ENCODE data around the gene LRRC63.

The LRRC63 gene

GRCh38 chr13:46289260-46289955 lies 77.7 kb downstream of the LRRC63 start:
- TF ChIP-seq CTCF (IDR thresholded peaks at IDR 0.05; ENCODE audit: low read depth, low read length, missing control alignments) = no peak
- H3K4me3 ChIP-seq (ENCODE audit: low read depth, low read length) = no peak overlapping the region
- in situ Hi-C loops (cut with HindIII; ENCODE audit: low sequenced_read_pairs) = no loop called here

GRCh38 chr13:46290434-46290833 lies 78.7 kb downstream of the LRRC63 start:
- TF ChIP-seq CTCF (IDR thresholded peaks at IDR 0.05; ENCODE audit: low read depth, low read length, missing control alignments) = no peak
- no peak overlapping the region for H3K4me3 ChIP-seq (ENCODE audit: low read depth, low read length)
- DNase-seq (ENCODE audit: low read depth) = no peak
- in situ Hi-C loops (cut with HindIII; ENCODE audit: low sequenced_read_pairs) = no loop called here

More at GRCh38 chr13:46289260-46289955, 77.7 kb downstream of the LRRC63 start:
- DNase-seq (ENCODE audit: low read depth) = no peak

GRCh38 chr13:46293436-46293835 lies 81.7 kb downstream of the LRRC63 start:
- TF ChIP-seq CTCF (IDR thresholded peaks at IDR 0.05; ENCODE audit: low read depth, low read length, missing control alignments) = no peak
- no peak overlapping the region for H3K4me3 ChIP-seq (ENCODE audit: low read depth, low read length)
- no peak for DNase-seq (ENCODE audit: low read depth)
- in situ Hi-C loops (cut with HindIII; ENCODE audit: low sequenced_read_pairs) = no loop called here

GRCh38 chr13:46295491-46296114 lies 83.9 kb downstream of the LRRC63 start:
- no peak for DNase-seq (ENCODE audit: low read depth)
- no peak for TF ChIP-seq CTCF (IDR thresholded peaks at IDR 0.05; ENCODE audit: low read depth, low read length, missing control alignments)
- no peak overlapping the region for H3K4me3 ChIP-seq (ENCODE audit: low read depth, low read length)
- in situ Hi-C loops (cut with HindIII; ENCODE audit: low sequenced_read_pairs) = no loop called here

- no peak for TF ChIP-seq CTCF (IDR thresholded peaks at IDR 0.05; ENCODE audit: low read depth, low read length, missing control alignments)
- in situ Hi-C loops (cut with HindIII; ENCODE audit: low sequenced_read_pairs) = no loop called here
- peak; percentile 92 for DNase-seq (ENCODE audit: low read depth)
- no peak overlapping the region for H3K4me3 ChIP-seq (ENCODE audit: low read depth, low read length)
Observed at GRCh38 chr13:46296115-46296822, 84.5 kb downstream of the LRRC63 start.

GRCh38 chr13:46296921-46297320 lies 85.2 kb downstream of the LRRC63 start:
- DNase-seq (ENCODE audit: low read depth) = peak; percentile 73
- in situ Hi-C loops (cut with HindIII; ENCODE audit: low sequenced_read_pairs) = no loop called here
- H3K4me3 ChIP-seq (ENCODE audit: low read depth, low read length) = no peak overlapping the region
- no peak for TF ChIP-seq CTCF (IDR thresholded peaks at IDR 0.05; ENCODE audit: low read depth, low read length, missing control alignments)
